Brain microvascular endothelial cell (primary cell): ENCODE results near the gene MCC.

ENCODE experiments used
- DNase-seq: peaks from one replicate; pipeline ENCODE4 v3.0.0-alpha.2; 2020
- H3K27ac ChIP-seq: fragments of 250-450 bp; sonication (Bioruptor Pico); 2 replicates; pipeline ENCODE4 v1.5.1; 2020; ENCODE audit warnings: mild to moderate bottlenecking, moderate library complexity
- H3K27me3 ChIP-seq: fragments of 250-450 bp; sonication (Bioruptor Pico); replicated peaks from 2 replicates; pipeline ENCODE4 v1.5.1; 2020; ENCODE audit warnings: mild to moderate bottlenecking
- H3K36me3 ChIP-seq: fragments of 250-450 bp; sonication (Bioruptor Pico); replicated peaks from 2 replicates; pipeline ENCODE4 v1.5.1; 2020; ENCODE audit warnings: mild to moderate bottlenecking
- H3K4me3 ChIP-seq: 2 replicates; pipeline ENCODE4 v1.5.1; 2011; ENCODE audit warnings: low read depth, mild to moderate bottlenecking, control low read depth, low read length, moderate library complexity
- in situ Hi-C: cut with HindIII; loops from 2 replicates; pipeline ENCODE4 v1.10.0; 2017; ENCODE audit warnings: low sequenced_read_pairs, low pct_ligation_motif_present
- TF ChIP-seq, protein P1 (sequence below): IDR thresholded peaks from 2 replicates; pipeline ENCODE4 v1.5.1; 2011; ENCODE audit warnings: low read depth, mild to moderate bottlenecking, moderate library complexity, low read length, control low read depth, inconsistent platforms; ENCODE audit errors: missing control alignments

MCC gene

DNA sequence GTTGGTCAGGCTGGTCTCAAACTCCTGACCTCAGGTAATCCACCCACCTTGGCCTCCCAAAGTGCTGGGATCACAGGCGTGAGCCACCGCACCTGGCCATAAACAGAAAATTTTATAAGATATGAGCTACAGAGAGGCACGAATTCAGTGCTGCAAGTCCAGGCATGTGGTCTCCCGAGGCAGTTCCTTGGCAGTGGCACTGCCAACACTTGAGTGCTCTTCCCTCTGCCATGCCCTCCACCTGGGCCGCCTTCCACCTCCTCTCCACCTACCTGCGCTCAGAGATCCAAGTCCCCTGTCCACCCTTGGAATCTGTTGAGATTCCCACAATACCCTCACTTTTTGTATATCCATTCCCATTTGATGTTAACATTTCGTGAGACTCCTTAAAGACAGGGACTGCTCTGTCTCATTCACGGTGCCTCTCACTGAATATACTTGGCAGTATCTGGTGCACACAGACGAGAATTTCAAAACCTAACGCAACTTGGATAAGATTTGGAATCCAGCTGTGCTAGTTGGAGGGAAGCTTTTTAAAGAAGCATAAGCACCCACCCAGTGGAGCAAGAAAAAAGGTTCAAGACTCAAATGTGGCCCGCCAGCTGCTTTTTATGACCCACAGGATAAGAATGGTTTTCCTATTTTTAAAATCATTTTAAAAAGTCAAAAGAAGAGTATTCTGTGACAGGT, 443.3 kb downstream of the MCC start:
- TF ChIP-seq, protein P1, sequence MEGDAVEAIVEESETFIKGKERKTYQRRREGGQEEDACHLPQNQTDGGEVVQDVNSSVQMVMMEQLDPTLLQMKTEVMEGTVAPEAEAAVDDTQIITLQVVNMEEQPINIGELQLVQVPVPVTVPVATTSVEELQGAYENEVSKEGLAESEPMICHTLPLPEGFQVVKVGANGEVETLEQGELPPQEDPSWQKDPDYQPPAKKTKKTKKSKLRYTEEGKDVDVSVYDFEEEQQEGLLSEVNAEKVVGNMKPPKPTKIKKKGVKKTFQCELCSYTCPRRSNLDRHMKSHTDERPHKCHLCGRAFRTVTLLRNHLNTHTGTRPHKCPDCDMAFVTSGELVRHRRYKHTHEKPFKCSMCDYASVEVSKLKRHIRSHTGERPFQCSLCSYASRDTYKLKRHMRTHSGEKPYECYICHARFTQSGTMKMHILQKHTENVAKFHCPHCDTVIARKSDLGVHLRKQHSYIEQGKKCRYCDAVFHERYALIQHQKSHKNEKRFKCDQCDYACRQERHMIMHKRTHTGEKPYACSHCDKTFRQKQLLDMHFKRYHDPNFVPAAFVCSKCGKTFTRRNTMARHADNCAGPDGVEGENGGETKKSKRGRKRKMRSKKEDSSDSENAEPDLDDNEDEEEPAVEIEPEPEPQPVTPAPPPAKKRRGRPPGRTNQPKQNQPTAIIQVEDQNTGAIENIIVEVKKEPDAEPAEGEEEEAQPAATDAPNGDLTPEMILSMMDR = no peak
- DNase-seq = no peak
- Histone ChIP-seq H3K27me3 (no peaks in the 10 kb centered on the region), H3K36me3 (no peaks in the 10 kb centered on the region), H3K4me3 (no peak overlapping the region), H3K27ac (no peak overlapping the region)
- in situ Hi-C loops = no loop called here

DNA sequence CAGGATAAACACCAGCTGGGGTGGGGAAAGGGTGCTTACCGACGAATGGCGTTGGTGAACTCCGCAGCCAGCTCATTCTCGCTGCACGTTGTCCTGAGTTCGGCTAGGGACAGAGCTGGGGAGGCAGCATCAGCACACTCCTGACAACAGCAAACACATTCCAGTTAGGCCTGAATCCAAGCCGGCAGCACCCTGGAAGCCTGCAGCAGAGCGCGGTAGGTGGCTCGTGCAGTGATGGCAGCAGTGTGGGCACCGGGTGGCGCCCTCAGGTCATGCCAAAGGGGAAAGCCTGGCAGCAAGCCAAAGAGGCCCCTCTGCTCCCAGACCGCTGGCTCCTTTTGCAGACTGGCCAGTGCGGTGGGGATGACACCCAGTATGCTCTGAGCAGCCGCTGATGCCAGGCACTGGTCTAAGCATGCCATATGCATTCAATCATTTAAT, 444.7 kb downstream of the MCC start:
- no peak overlapping the region for H3K27ac ChIP-seq
- no peaks in the 10 kb centered on the region for H3K27me3 ChIP-seq
- H3K36me3 ChIP-seq = no peaks in the 10 kb centered on the region
- no peak for DNase-seq
- in situ Hi-C loops = no loop called here
- TF ChIP-seq, protein P1 = no peak
- H3K4me3 ChIP-seq = no peak overlapping the region

DNA sequence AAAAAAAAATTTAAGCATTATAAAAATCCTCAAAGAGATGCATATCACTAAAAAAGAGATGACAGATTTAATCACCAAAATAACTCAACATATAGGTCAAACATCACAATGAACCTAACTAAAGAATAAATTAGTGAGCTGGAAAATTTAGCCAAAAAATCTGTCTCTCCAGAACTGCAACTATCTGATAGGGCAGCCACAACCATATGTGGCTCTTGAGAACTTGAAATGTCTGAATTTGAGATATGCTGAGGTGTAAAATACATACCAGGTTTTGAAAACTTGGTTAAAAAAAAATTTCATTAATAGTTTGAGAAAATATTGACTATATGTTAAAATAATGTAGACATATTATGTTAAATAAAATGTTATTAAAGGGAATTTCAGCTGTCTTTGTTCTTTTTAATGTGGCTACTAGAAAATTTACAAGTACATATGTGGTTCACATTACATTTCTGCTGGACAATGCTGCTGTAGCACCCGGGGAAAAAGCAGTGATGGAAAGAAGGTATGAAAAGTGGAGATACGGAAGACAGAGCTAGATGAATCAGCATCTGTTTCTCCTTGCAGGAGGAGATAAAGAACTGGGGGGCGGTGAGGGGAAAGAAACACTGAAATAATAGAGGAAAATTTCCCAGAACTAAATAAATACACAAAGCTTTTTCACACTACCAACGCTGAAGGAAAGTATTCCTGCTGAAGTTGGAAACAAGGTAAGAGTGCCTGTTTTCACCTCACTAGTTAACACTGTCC, 445.6 kb downstream of the MCC start:
- no peak for DNase-seq
- no peaks in the 10 kb centered on the region for H3K36me3 ChIP-seq
- H3K27ac ChIP-seq = no peak overlapping the region
- no peaks in the 10 kb centered on the region for H3K27me3 ChIP-seq
- TF ChIP-seq, protein P1 = no peak
- no peak overlapping the region for H3K4me3 ChIP-seq
- in situ Hi-C loops = no loop called here

DNA sequence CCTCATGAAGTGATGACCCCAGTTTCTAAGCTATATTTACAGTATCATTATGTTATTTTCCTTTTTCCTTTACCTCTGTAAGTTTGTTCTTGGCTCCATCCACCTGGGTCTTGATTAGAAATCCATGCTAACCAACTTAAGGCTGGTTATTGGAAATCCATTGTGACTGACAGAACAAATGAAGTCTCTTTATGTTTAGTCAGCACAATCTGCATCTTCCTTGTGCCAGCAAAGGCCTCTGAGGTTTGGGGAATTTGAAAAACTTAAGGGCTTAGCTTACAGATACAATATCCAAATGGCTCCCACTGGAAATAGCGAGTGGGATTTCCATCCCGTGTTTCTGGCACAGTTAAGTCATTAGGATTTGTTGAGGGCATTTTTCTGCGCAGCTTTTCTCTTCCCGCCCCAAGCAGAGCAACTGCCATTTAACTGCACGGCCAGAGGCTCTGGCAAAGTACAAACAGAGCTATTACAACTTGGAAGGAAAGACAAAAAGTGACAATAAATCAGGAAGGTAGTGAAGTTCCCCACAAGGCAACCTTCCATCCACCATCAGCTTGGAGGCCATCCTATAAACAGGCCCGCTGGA, 447.5 kb downstream of the MCC start:
- no peaks in the 10 kb centered on the region for H3K36me3 ChIP-seq
- no peaks in the 10 kb centered on the region for H3K27me3 ChIP-seq
- H3K4me3 ChIP-seq = no peak overlapping the region
- DNase-seq = no peak
- in situ Hi-C loops = no loop called here
- TF ChIP-seq, protein P1 = no peak
- no peak overlapping the region for H3K27ac ChIP-seq

DNA sequence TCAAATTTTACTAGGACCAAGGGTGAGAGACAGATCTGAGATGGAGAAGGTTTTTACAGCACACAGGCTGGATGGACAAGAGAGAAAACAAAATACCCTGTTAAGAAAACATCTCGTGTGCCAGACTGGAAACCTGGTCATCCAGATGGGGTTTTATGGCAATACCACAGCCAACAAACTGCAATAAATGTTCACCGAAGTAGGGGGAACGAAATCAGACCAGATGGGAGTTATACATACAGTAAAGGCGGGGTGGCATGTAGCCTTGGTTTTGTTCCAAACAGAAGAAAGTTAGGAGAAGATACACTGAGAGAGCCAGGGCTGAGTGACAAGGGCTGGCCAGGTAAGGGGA, 448.3 kb downstream of the MCC start:
- DNase-seq = no peak
- H3K27me3 ChIP-seq = no peaks in the 10 kb centered on the region
- TF ChIP-seq, protein P1 = no peak
- no peaks in the 10 kb centered on the region for H3K36me3 ChIP-seq
- in situ Hi-C loops = no loop called here
- no peak overlapping the region for H3K27ac ChIP-seq
- no peak overlapping the region for H3K4me3 ChIP-seq
